GM13976 (cell line): Measurements from ENCODE around the gene SOCS6.
"Not testable (repeated sequence)": the region's sequence is repeated elsewhere in the genome, so short reads cannot be mapped to it uniquely, and the experiment has no call there.

Experiments
- DNase-seq: peaks from one replicate; pipeline ENCODE4 v3.0.0; 2012; ENCODE audit warnings: low spot score
- CTCF ChIP-seq: IDR thresholded peaks from 2 replicates; pipeline ENCODE4 v1.5.1; 2012; ENCODE audit warnings: borderline replicate concordance, mild to moderate bottlenecking; ENCODE audit not compliant: insufficient read depth; ENCODE audit errors: extremely low read depth, missing control alignments, control extremely low read depth
- in situ Hi-C: fragments of 300-500 bp; cut with MboI; formaldehyde crosslinking; loops from one replicate; pipeline ENCODE4 v1.12.0; 2022; ENCODE audit warnings: low sequenced_read_pairs, mixed read lengths, inconsistent platforms; ENCODE audit not compliant: unreplicated experiment

The SOCS6 gene

DNA sequence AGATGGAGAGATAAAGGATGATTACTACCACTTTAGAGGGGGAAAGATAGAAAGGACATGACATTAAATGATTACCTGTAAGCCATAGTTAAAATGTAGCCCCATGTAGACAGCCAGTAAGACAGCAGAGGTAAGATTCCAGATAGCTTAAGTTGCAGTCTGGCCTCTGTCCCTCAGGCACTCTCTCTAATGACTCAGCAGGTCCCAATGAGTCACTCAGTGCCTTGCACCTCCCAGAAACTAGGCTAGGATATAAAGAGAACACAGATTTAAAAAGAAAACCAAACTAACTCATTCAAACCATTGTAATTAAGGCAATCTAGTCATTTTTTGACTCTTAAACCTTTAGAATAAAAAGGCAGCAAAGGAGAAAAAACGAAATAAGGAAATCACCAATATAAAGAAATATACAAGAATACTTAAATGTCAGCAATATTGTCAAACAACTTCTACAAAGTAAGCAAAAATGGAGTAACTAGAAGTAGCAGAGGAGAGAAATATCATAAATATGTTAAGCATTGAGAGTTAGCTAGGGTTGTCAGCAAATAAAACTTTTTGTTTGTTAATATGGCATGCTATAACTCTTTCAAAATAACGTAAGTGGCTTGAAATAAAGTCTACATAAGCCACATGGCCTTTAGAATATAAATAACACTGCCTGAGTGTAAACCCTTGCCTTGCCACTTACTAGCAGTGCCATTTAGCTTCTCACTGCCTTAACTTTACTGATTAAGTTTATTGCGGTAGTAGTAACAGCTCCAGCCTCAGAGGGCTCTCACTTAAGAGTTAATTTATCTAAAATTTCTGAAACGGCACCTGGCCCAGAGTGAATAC is 48.5 kb downstream of the SOCS6 start:
- no peak for DNase-seq
- no peak for TF ChIP-seq CTCF
- in situ Hi-C loops = no loop called here

GRCh38 chr18:70338890-70339289 is 50.0 kb downstream of the SOCS6 start:
- in situ Hi-C loops = no loop called here
- DNase-seq = no peak
- no peak for TF ChIP-seq CTCF

GRCh38 chr18:70339915-70340314 is 51.1 kb downstream of the SOCS6 start:
- in situ Hi-C loops = no loop called here
- TF ChIP-seq CTCF = no peak
- DNase-seq = no peak

- in situ Hi-C loops, DNase-seq: not testable (repeated sequence)
These were observed 59.6 kb downstream of the SOCS6 start for GRCh38 chr18:70348481-70348880.

DNA sequence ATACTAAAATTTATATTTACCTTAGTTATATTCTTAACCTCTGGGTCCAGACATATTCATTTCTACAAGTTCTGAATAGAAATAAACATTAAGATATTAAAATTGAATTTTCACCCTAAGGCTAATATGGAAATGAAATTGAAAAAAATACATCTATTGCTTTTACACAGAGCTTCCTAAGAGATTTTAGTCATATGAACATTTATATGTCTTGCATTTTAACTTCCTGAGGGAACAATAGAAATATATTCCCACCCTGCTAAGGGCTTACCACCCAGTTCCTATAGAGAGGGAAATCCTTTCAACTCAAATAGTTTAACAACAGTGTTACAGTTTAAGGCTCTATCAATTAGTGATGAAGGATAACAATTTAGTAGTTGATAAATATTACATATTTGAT is 60.5 kb downstream of the SOCS6 start:
- DNase-seq = no peak
- in situ Hi-C loops = no loop called here
- no peak for TF ChIP-seq CTCF

DNA sequence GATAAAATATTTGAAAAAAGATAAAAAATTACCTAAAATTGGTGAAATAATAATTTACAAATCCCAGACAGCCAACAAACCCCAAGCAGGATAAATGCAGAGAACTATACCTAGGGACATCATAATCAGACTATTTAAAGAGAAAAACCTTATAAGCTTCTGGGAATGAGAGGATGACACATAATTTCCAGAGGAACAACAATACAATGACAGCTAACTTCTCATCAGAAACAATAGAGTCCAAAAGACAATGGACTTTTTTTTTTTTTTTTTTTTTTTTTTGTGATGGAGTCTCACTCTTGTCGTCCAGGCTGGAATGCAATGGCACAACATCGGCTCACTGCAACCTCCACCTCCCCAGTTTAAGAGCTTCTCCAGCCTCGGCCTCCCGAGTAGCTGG is 65.2 kb downstream of the SOCS6 start:
- in situ Hi-C loops = no loop called here
- no peak for DNase-seq
- no peak for TF ChIP-seq CTCF

GRCh38 chr18:70354771-70355170 is 65.9 kb downstream of the SOCS6 start:
- TF ChIP-seq CTCF = no peak
- no peak for DNase-seq
- in situ Hi-C loops = no loop called here
